GM12878 (cell line): Measurements from ENCODE around the gene OR2A5. TPM values are rescaled to one million over a fixed set of nuclear protein-coding genes. Genes with fewer than 3 reads are reported as not detected.

Source experiments
- ATAC-seq: fragments of 200-7000 bp; cut with Tn5 transposase; 3 replicates; pipeline ENCODE4 v1.9.1; 2020; ENCODE audit warnings: mild to moderate bottlenecking, moderate library complexity
- BruUV-seq: library from RNA; stranded (reverse); fragments of 400-500 nt; replicated peaks from 2 replicates; lab custom pipeline; 2021; lab: Mats Ljungman, UMichigan
- CTCF ChIA-PET: fragments of 300-600 bp; sonication (Branson Sonifier 250); formaldehyde crosslinking; extraction: SDS; loops from one replicate; lab custom pipeline; 2021; ENCODE audit warnings: inconsistent platforms; lab: Yijun Ruan, JAX
- POLR2A ChIA-PET: fragments of 350-600 bp; formaldehyde crosslinking; extraction: SDS; loops from one replicate; lab custom pipeline; 2021; ENCODE audit warnings: inconsistent platforms; lab: Charles Lee
- RAD21 ChIA-PET: fragments of 300-600 bp; sonication (Branson Sonifier 250); formaldehyde crosslinking; loops from one replicate; lab custom pipeline; 2023; ENCODE audit warnings: antibody characterized with exemption; ENCODE audit not compliant: unreplicated experiment; lab: Charles Lee
- SMC1A ChIA-PET: fragments of 300-600 bp; sonication (Branson Sonifier 250); formaldehyde crosslinking; loops from one replicate; lab custom pipeline; 2023; ENCODE audit not compliant: unreplicated experiment, uncharacterized antibody; lab: Charles Lee
- DNase-seq: peaks from one replicate; pipeline ENCODE4 v3.0.0-alpha.2; 2011; ENCODE audit warnings: low read depth, low spot score
- FAIRE-seq: peaks from 3 replicates; lab custom pipeline; 2011; peaks lifted over from hg19 to GRCh38; lab: Jason Lieb, UNC
- H2AFZ ChIP-seq: 2 replicates; pipeline ENCODE4 v1.6.0; 2011; ENCODE audit warnings: low read depth, low read length, control low read depth; ENCODE audit not compliant: control insufficient read depth
- H3K27ac ChIP-seq: 2 replicates; pipeline ENCODE4 v1.5.1; 2011; ENCODE audit warnings: control low read depth; ENCODE audit not compliant: control insufficient read depth, insufficient read depth
- H3K27me3 ChIP-seq, 2 experiments: replicated peaks in 1 of 2; 2 replicates each; pipeline versions ENCODE4 v1.6.0 to v1.6.1; 2011; ENCODE audit warnings: low read length in 1 of 2; ENCODE audit not compliant: control insufficient read depth in 2 of 2, insufficient read depth in 2 of 2
- H3K36me3 ChIP-seq, 2 experiments: 2 replicates each; pipeline ENCODE4 v1.5.1; 2011; ENCODE audit warnings: low read length in 1 of 2; ENCODE audit not compliant: control insufficient read depth in 2 of 2, insufficient read depth in 2 of 2
- H3K4me1 ChIP-seq: 2 replicates; pipeline ENCODE4 v1.6.1; 2011; ENCODE audit warnings: mild to moderate bottlenecking, low read length, moderate library complexity, mixed read lengths; ENCODE audit not compliant: control insufficient read depth, insufficient read depth
- H3K4me2 ChIP-seq: 2 replicates; pipeline ENCODE4 v1.6.0; 2011; ENCODE audit warnings: control low read depth; ENCODE audit not compliant: control insufficient read depth, insufficient read depth
- H3K4me3 ChIP-seq: fragments of 200-600 bp; sonication (generic); 2 replicates; pipeline ENCODE4 v1.5.1; 2016
- H3K79me2 ChIP-seq: 2 replicates; pipeline ENCODE4 v1.6.0; 2011; ENCODE audit warnings: low read length; ENCODE audit not compliant: control insufficient read depth, insufficient read depth
- H3K9ac ChIP-seq: 2 replicates; pipeline ENCODE4 v1.8.0; 2011; ENCODE audit warnings: low read length, control low read depth, mixed read lengths; ENCODE audit not compliant: control insufficient read depth, insufficient read depth
- H3K9me3 ChIP-seq: replicated peaks from 3 replicates; pipeline ENCODE4 v1.5.1; 2011; ENCODE audit warnings: mild to moderate bottlenecking, low read length; ENCODE audit not compliant: control insufficient read depth, insufficient read depth
- H4K20me1 ChIP-seq: 2 replicates; pipeline ENCODE4 v1.6.0; 2011; ENCODE audit not compliant: control insufficient read depth, insufficient read depth
- CBFB ChIP-seq: IDR thresholded peaks from 2 replicates; pipeline ENCODE4 v1.6.1; 2016; ENCODE audit warnings: antibody characterized with exemption, low read depth
- EGR1 ChIP-seq, 2 experiments: IDR thresholded peaks; 1 replicate in 1 of 2; 2 replicates in 1 of 2; pipeline ENCODE4 v1.6.1; 2011 to 2012; ENCODE audit warnings: low read depth in 2 of 2, low read length in 2 of 2, borderline replicate concordance in 1 of 2, mild to moderate bottlenecking in 1 of 2, moderate library complexity in 1 of 2
- FOXM1 ChIP-seq: IDR thresholded peaks from 2 replicates; pipeline ENCODE4 v1.6.1; 2012; ENCODE audit warnings: low read depth, mild to moderate bottlenecking, inconsistent platforms, low read length, moderate library complexity
- MYB ChIP-seq: fragments of 150-350 bp; IDR thresholded peaks from 2 replicates; pipeline ENCODE4 v1.6.1; 2014; ENCODE audit warnings: mild to moderate bottlenecking, low read depth, low read length, borderline replicate concordance
- SKIL ChIP-seq: fragments of 450-650 bp; IDR thresholded peaks from 2 replicates; pipeline ENCODE4 v1.6.1; 2017; ENCODE audit warnings: mild to moderate bottlenecking, low read depth, inconsistent platforms; ENCODE audit not compliant: poor library complexity, severe bottlenecking
- SMAD1 ChIP-seq: fragments of 450-650 bp; IDR thresholded peaks from 2 replicates; pipeline ENCODE4 v1.6.1; 2018; ENCODE audit warnings: mild to moderate bottlenecking, low read depth; ENCODE audit not compliant: partially characterized antibody
- SPI1 ChIP-seq: IDR thresholded peaks from 2 replicates; pipeline ENCODE4 v1.6.1; 2011; ENCODE audit warnings: low read depth, mild to moderate bottlenecking, low read length, moderate library complexity, borderline replicate concordance; ENCODE audit not compliant: insufficient read depth
- WRNIP1 ChIP-seq: IDR thresholded peaks from 2 replicates; pipeline ENCODE4 v1.6.1; 2011; ENCODE audit warnings: low read depth, low read length, improper control_type of control experiment, borderline replicate concordance
- ZBED1 ChIP-seq: IDR thresholded peaks from 2 replicates; pipeline ENCODE4 v1.6.1; 2016; ENCODE audit warnings: borderline replicate concordance
- WGBS: methylation state at CpG from one replicate; pipeline ENCODE4 v1.1.6; 2016; ENCODE audit warnings: low lambda C conversion rate; ENCODE audit not compliant: insufficient replicate concordance, insufficient coverage; ENCODE audit errors: missing lambda C conversion rate; 5-methylcytosine and 5-hydroxymethylcytosine counted together
- in situ Hi-C: fragments of 300-500 bp; cut with MboI; formaldehyde crosslinking; loops from 9 replicates; pipeline ENCODE4 v1.14.3; 2018; ENCODE audit warnings: mixed read lengths
- intact Hi-C: fragments of 100-400 bp; cut with micrococcal nuclease; formaldehyde crosslinking; loops from one replicate; pipeline ENCODE4 v1.14.2; 2022; ENCODE audit not compliant: unreplicated experiment
- polyA plus RNA-seq, 11 experiments: library from polyadenylated mRNA; depleted of rRNA in 4 of 11; unstranded in 6 of 11; stranded (reverse) in 5 of 11; fragments of >200 nt; fragmentation: Nextera tagmentation in 4 of 11; fragmentation: Illumina TruSeq in 1 of 11; extraction: Ambion mirVana in 4 of 11; extraction: Trizol in 1 of 11; gene quantifications; 1 replicate in 1 of 11; 2 replicates in 10 of 11; pipeline versions ENCODE4 v1.2.1 to v1.2.3, GENCODE V29; 2011 to 2016; ENCODE audit warnings: inconsistent platforms in 2 of 11, missing spikeins in 2 of 11, low read depth in 1 of 11
- total RNA-seq, 4 experiments: library from RNA; depleted of rRNA in 3 of 4; stranded (reverse); fragments of >200 nt in 3 of 4; fragmentation: Illumina TruSeq in 1 of 4; extraction: Trizol in 1 of 4; gene quantifications; 2 replicates each; pipeline versions ENCODE4 v1.2.1 to v1.2.3, GENCODE V29; 2013 to 2021
- TF ChIP-seq, protein P1 (sequence below): IDR thresholded peaks from 2 replicates; pipeline ENCODE4 v1.6.1; 2011; ENCODE audit warnings: low read depth, mild to moderate bottlenecking, low read length, moderate library complexity, borderline replicate concordance; ENCODE audit errors: extremely low read depth
- TF ChIP-seq, protein P2 (sequence below): fragments of 450-650 bp; conservative IDR thresholded peaks from 2 replicates; pipeline ENCODE4 v1.6.1; 2017; ENCODE audit warnings: mild to moderate bottlenecking, moderate library complexity
- TF ChIP-seq, protein P3 (sequence below): IDR thresholded peaks from 2 replicates; pipeline ENCODE4 v1.6.1; 2011; ENCODE audit warnings: borderline replicate concordance, low read depth, mild to moderate bottlenecking, moderate library complexity, low read length; ENCODE audit not compliant: insufficient read depth, poor library complexity, severe bottlenecking

OR2A5 gene
- total and polyA plus RNA-seq, 10 of the 15 experiments (the other 5 are each of a cell fraction or from before 2014, with no cell fraction given), result 0.19 TPM; not detected in 9

GRCh38 chr7:144100607-144101006 is 51.9 kb downstream of the OR2A5 start:
- 9% methylated on average over 3 of the region's 3 CpGs for whole genome bisulfite sequencing
- no peaks in the 10 kb centered on the region for H4K20me1 ChIP-seq
- in situ Hi-C loops, result no loop called here
- H3K4me3 ChIP-seq, result no peak overlapping the region
- H3K27ac ChIP-seq, result no peak overlapping the region
- no peaks in the 10 kb centered on the region for H3K79me2 ChIP-seq
- ATAC-seq, result no peak
- ChIA-PET POLR2A (no interaction called here), RAD21 (no interaction called here), CTCF (no interaction called here), SMC1A (interaction anchor here (1.3 kb wide), 1 partner anchor 13 kb away, joined by 3 read pairs; no protein-coding TSS in a partner anchor)
- no peaks in the 10 kb centered on the region for H3K36me3 ChIP-seq
- TF ChIP-seq WRNIP1 (no peak), SPI1 (no peak), FOXM1 (no peak), CBFB (no peak), SMAD1 (no peak), EGR1 (IDR thresholded peaks at IDR 0.05; ENCODE audit: borderline replicate concordance in 1 of 2, low read depth in 2 of 2, low read length in 2 of 2) (no peak), SKIL (no peak), ZBED1 (no peak), MYB (no peak)
- TF ChIP-seq, protein P1, sequence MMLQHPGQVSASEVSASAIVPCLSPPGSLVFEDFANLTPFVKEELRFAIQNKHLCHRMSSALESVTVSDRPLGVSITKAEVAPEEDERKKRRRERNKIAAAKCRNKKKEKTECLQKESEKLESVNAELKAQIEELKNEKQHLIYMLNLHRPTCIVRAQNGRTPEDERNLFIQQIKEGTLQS, result no peak
- TF ChIP-seq, protein P2, sequence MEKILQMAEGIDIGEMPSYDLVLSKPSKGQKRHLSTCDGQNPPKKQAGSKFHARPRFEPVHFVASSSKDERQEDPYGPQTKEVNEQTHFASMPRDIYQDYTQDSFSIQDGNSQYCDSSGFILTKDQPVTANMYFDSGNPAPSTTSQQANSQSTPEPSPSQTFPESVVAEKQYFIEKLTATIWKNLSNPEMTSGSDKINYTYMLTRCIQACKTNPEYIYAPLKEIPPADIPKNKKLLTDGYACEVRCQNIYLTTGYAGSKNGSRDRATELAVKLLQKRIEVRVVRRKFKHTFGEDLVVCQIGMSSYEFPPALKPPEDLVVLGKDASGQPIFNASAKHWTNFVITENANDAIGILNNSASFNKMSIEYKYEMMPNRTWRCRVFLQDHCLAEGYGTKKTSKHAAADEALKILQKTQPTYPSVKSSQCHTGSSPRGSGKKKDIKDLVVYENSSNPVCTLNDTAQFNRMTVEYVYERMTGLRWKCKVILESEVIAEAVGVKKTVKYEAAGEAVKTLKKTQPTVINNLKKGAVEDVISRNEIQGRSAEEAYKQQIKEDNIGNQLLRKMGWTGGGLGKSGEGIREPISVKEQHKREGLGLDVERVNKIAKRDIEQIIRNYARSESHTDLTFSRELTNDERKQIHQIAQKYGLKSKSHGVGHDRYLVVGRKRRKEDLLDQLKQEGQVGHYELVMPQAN, result no peak
- TF ChIP-seq, protein P3, sequence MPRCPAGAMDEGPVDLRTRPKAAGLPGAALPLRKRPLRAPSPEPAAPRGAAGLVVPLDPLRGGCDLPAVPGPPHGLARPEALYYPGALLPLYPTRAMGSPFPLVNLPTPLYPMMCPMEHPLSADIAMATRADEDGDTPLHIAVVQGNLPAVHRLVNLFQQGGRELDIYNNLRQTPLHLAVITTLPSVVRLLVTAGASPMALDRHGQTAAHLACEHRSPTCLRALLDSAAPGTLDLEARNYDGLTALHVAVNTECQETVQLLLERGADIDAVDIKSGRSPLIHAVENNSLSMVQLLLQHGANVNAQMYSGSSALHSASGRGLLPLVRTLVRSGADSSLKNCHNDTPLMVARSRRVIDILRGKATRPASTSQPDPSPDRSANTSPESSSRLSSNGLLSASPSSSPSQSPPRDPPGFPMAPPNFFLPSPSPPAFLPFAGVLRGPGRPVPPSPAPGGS, result no peak
- H3K4me1 ChIP-seq, result no peaks in the 10 kb centered on the region
- no peak overlapping the region for H2AFZ ChIP-seq
- H3K9me3 ChIP-seq, result no peaks in the 10 kb centered on the region
- intact Hi-C loops, result no loop called here
- no TSS peak for BruUV-seq
- no peak overlapping the region for H3K9ac ChIP-seq
- DNase-seq, result no peak
- no peak for FAIRE-seq
- H3K27me3 ChIP-seq, result no peaks in the 10 kb centered on the region
- H3K4me2 ChIP-seq, result no peak overlapping the region
